HG03060 (cell line): ENCODE results near the gene CCDC6.
"Not testable (repeated sequence)": the region's sequence is repeated elsewhere in the genome, so short reads cannot be mapped to it uniquely, and the experiment has no call there.

Source experiments
- ATAC-seq: cut with Tn5 transposase; IDR thresholded peaks from one replicate; pipeline ENCODE4 v1.9.1; 2021; ENCODE audit warnings: low read depth, moderate number of reproducible peaks; ENCODE audit not compliant: unreplicated experiment

The CCDC6 gene

GRCh38 chr10:59819265-59819664, 87.1 kb downstream of the CCDC6 start:
- ATAC-seq, result no peak

DNA sequence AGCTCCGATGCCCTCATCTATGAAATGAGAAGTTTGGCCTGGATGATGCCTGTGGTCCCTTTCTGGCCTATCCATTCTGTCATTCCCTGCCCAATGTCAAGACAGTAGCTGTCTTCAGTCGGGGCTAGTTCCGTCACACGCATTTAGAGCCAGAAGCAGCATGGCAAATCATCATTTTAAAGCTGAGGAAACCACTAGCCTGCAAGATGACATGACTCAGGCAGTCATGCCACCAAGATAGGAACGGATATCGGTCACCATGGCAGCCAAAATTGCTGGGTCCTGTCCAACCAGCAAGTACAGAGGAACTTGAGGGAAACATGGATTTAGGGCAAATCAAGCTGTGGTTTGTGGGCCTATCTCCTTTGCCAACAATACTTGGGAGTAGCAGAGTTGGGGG, 88.6 kb downstream of the CCDC6 start:
- no peak for ATAC-seq

DNA sequence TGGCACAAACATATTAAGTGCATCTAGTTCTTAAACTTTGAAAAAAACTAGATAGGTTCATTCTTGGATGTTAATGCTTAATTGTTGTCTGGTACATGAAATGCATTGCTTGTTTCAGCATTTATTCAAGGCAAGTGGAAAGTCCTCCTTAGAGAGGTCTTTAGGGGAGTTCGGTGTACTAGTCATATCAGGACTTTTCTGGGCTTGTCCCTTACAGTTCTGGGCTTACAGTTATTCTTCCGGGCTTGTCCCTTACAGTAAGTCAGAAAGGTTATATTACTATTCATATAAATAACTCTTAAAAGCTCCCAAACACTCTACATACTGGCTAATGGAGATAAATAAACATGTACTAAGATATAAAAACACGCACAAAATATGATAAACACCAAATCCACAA, 91.5 kb downstream of the CCDC6 start:
- no peak for ATAC-seq

- no peak for ATAC-seq
Measured at GRCh38 chr10:59812519-59813122, 93.7 kb downstream of the CCDC6 start.

- no peak for ATAC-seq
Measured at GRCh38 chr10:59809644-59809974, 96.7 kb downstream of the CCDC6 start.

- no peak for ATAC-seq
Measured at GRCh38 chr10:59808896-59809643, 97.3 kb downstream of the CCDC6 start.

GRCh38 chr10:59807629-59808620, 98.4 kb downstream of the CCDC6 start:
- no peak for ATAC-seq

- ATAC-seq, result no peak
Measured at GRCh38 chr10:59805014-59805413, 101.3 kb downstream of the CCDC6 start.

- no peak for ATAC-seq
Measured at GRCh38 chr10:59804220-59804619, 102.1 kb downstream of the CCDC6 start.

DNA sequence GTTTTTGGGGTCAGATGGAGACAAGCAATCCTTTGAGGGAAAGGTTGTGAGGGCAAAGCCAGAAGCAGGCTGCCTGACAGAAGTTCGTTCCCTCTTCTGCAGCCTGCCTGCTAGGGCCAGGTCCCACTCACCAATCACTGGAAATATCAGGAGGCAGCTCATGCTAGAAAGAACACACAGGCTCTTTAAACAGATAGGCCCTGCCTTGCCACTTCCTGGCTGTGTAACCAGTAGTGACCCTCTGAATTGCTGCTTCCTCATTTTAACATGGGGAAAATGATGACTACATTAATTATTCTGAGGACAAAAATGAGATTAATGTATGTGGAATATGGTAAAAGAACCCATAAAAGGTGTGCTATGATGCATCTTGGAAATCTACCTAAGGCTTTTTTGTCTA, 102.6 kb downstream of the CCDC6 start:
- ATAC-seq, result no peak

- no peak for ATAC-seq
Measured at GRCh38 chr10:59801171-59801570, 105.2 kb downstream of the CCDC6 start.

DNA sequence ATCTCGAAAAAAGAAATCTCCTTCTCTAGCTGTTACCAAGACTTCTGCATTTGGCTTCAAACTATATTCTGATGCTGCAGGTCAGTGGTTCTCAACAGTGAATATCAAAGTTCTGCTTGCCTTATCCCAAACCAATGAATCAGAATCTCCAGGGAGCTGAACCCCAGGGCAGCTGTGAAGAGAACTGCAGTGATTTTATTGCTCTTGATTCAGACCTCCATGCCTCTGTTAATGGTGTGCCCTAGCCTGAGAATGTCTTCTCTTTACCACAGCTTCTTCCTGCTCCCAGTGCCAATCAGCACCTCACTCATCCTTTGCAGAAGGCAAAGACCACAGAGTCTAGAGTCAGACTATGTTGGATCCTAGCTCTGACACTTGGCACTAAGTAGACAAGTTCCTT, 106.9 kb downstream of the CCDC6 start:
- ATAC-seq, result no peak

DNA sequence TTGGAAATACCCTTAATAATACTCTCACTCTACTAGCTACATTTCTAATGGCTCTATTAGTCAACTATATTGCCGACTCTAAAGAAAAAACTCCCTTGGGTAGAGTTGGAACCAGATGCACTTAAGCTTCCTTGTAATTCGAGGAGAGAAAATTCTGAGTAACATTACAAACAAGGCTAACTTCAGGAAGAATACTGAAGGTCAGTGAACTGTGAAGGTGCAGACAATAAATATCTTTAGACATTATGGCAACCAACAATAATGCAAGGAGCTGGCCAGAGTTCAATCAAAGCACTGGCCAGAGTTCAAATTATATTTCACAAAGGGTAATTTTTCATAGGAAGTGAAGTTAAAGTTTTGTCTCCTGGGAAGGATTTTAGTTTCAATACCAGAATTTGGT, 112.4 kb downstream of the CCDC6 start:
- ATAC-seq, result no peak

DNA sequence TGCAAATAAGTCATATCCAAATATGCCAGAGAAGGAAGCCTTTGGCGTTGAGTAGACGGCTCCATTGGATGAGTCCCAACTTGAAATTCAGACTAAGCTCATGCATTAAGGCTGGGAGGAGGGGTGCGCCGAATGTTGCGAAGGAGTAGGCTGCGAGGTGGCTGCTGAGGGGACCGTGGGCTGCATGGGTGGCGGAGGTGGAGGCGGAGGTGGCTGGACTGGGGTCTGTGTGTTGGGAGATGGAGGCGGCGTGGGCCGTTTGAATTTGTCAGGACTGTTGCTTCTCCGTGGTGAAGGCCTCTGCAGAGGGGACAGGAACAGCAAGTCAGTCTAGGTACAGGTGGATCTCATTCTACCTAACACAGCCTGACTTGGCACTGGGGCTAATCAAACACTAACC, 113.5 kb downstream of the CCDC6 start:
- ATAC-seq, result no peak

DNA sequence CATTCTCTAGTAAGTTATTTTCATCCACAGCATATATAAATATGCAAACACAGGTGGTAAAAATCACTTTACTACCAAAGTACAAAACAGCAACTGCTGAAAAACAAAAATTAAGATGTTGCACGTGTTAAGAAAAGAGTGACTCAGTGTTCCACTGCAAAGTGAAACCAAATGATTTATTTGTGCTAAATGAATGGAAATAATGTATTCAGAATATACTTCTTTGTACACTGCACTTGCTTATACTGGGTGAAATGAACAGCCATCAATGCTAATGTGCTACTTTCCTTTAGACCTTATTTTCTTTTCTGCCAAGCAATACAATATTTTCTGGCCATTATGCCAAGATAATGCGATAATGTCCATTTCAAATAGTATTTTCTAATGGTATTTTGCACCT, 114.8 kb downstream of the CCDC6 start:
- ATAC-seq, result no peak

GRCh38 chr10:59790080-59790479, 116.3 kb downstream of the CCDC6 start:
- not testable (repeated sequence) for ATAC-seq

- ATAC-seq, result not testable (repeated sequence)
Measured at GRCh38 chr10:59788914-59789313, 117.4 kb downstream of the CCDC6 start.

- not testable (repeated sequence) for ATAC-seq
Measured at GRCh38 chr10:59787032-59787431, 119.3 kb downstream of the CCDC6 start.

DNA sequence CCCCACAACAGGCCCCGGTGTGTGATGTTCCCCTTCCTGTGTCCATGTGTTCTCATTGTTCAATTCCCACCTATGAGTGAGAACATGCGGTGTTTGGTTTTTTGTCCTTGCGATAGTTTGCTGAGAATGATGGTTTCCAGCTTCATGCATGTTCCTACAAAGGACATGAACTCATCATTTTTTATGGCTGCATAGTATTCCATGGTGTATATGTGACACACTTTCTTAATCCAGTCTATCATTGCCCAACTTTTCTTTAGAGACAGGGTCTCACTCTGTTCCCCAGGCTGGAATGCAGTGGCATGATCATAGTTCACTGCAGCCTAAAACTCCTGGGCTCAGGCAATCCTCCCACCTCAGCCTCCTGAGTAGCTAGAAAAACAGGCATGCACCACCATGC, 120.9 kb downstream of the CCDC6 start:
- not testable (repeated sequence) for ATAC-seq

DNA sequence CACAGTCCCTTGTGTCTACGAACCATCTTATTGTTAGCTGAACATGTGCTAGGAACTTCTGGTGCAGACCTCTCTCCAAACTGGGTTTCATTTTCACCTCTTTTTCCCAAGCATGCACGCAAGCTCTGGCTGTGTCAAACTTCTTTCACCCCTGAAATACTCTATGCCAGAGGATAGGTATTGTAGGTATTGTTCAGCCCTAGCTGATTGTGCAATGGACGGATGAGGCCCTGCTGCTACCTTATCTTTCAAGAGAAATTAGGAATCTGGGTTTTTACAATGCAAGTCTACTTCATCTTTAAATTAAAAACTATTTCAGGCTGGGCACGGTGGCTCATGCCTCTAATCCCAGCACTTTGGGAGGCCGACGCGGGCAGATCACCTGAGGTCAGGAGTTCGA, 124.8 kb downstream of the CCDC6 start:
- no peak for ATAC-seq
